PC-3 (cell line): Measurements from ENCODE around the gene CACHD1.

ENCODE experiments used
- EZH2phosphoT487 ChIP-seq: fragments of 300-600 bp; sonication (generic); IDR thresholded peaks from 2 replicates; pipeline ENCODE4 v1.6.1; 2018; ENCODE audit warnings: mild to moderate bottlenecking, antibody characterized with exemption, low read length, borderline replicate concordance
- TF ChIP-seq, protein P1 (sequence below): fragments of 300-600 bp; sonication (generic); conservative IDR thresholded peaks from 2 replicates; pipeline ENCODE4 v1.5.1; 2017; ENCODE audit warnings: antibody characterized with exemption, low read depth, mild to moderate bottlenecking, low read length

DNA sequence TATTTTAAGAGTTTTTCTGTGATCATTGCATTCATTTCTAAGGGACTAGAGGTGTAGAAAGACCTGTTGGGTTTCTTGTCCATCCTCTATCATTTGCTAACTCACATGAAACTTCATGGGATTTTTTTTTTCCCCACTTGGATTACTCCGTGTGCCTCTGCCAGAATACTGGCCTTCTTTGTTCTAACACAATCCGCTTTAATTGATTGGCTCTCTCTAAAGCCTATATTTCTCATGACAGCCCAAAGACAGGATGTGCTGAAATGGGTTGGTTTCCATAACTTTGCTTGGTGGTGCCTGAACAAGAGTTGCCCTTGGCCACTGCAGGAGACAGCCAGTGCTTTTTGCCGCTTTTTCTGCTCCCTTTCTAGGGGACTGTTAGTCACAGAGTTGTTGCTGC, 12.2 kb downstream of the CACHD1 start:
- TF ChIP-seq, protein P1, sequence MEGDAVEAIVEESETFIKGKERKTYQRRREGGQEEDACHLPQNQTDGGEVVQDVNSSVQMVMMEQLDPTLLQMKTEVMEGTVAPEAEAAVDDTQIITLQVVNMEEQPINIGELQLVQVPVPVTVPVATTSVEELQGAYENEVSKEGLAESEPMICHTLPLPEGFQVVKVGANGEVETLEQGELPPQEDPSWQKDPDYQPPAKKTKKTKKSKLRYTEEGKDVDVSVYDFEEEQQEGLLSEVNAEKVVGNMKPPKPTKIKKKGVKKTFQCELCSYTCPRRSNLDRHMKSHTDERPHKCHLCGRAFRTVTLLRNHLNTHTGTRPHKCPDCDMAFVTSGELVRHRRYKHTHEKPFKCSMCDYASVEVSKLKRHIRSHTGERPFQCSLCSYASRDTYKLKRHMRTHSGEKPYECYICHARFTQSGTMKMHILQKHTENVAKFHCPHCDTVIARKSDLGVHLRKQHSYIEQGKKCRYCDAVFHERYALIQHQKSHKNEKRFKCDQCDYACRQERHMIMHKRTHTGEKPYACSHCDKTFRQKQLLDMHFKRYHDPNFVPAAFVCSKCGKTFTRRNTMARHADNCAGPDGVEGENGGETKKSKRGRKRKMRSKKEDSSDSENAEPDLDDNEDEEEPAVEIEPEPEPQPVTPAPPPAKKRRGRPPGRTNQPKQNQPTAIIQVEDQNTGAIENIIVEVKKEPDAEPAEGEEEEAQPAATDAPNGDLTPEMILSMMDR = no peak
- no peak for TF ChIP-seq EZH2phosphoT487
